GM18520 (cell line): Measurements from ENCODE around the gene CMSS1.

Source experiments
- ATAC-seq: cut with Tn5 transposase; IDR thresholded peaks from one replicate; pipeline ENCODE4 v1.9.1; 2021; ENCODE audit not compliant: unreplicated experiment

The CMSS1 gene

GRCh38 chr3:99928771-99929744 lies 111.4 kb downstream of the CMSS1 start:
- no peak for ATAC-seq

DNA sequence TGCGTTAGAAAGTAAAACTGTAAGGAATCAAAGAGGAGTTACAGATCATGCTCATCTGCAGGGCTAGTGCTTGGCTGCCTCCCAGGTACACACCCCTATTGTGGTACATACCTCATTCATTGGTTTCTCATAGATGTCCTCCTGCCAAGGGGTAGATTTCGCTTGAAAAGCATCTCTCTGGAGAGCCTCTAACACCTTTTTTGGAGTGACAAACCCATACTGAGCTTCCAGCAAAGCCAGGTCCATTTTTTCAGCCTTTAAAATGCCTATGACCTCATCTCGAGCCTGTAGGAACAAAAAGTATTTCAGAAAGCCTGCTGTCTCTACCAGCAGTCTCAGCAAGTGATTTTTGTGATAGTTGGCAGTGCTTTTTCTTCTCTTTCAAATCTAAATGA lies 112.1 kb downstream of the CMSS1 start:
- ATAC-seq, result no peak

DNA sequence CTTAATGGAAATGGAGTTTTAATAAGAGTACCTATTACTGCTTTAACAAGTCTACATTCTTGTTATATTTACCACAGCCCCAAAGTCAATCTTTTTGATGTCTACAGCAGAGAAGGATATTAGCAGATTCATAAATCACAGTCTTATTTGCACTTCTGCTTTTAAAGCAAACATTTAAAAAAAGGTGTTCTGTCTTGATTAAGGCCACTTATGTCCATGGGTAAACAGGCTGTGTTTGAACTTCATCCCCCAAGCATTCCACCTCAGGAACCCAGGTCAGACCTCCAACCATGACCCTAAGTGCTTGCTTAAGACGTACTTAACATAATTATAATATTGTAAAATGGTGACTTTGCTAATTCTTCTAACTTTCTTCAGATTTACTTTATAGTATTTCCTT lies 113.4 kb downstream of the CMSS1 start:
- ATAC-seq, result no peak

GRCh38 chr3:99933971-99934750 lies 116.5 kb downstream of the CMSS1 start:
- ATAC-seq, result no peak

DNA sequence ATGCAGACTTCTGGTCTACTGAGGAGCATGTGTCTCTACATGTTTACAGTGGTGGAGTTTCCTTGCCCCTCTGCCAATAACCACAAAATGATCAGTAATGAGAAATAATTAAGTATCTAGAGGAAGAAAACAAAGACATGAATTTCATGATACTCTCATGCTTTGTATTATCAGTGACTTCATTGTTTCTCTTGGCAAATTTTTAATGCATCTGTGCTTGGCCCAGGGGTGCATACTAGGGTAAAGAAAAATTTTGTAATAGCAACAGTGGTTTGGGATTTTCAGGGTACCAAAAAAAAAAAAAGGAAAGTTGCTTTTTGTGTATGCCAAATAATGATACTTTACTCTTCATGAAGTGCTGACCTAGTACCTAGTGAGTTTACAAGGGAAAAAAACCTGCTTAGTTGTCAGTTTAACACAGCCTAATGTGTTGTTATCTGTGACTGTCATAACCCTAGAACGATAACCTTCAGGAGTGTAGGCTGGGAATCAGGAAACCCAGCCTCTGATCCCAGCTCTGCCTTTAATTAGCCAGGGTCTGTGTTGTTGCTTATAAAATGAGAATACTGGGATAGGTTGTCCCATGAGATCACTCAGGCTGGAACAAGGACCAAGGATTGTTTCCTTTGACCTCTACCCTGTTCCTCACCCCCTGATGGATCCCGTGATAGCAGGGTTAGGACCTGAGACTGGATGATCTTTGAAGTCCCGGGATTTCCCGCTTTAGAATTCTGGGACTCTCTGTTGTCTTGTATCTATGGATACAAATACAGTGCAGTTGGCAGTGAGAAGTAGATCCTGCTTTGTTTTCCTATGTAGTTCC lies 117.5 kb downstream of the CMSS1 start:
- ATAC-seq, result no peak

DNA sequence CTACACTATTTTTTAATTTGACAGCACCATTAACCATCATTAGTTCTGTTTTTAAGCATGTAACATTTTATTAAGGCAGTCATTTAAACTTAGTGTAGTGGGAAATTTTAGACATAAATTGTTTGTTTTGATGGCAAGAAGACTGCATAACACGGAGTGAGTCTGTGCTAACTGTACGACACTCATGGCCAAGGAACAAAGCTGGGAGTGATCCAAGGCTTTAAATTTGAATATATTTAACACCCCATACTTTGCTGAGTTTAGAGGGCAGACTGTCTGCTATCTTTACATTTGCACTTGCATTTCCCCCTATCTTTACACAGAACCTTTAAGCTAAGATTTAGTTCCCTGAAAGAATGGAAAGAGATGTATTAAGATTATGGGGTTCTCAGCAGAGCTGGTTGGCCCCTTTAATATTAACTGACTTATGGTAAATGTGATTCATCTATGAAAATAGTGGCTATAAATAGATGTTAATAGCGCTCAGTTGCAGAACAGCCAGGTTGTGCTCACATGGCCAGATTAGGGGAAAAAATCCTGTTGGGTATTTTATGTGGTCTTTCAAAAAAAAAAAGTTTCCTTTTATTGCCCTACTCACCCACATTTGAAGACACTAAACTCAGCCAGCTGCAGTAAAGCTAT lies 120.7 kb downstream of the CMSS1 start:
- ATAC-seq, result no peak

- ATAC-seq, result no peak
Measured at GRCh38 chr3:99939876-99940275, 122.2 kb downstream of the CMSS1 start.

DNA sequence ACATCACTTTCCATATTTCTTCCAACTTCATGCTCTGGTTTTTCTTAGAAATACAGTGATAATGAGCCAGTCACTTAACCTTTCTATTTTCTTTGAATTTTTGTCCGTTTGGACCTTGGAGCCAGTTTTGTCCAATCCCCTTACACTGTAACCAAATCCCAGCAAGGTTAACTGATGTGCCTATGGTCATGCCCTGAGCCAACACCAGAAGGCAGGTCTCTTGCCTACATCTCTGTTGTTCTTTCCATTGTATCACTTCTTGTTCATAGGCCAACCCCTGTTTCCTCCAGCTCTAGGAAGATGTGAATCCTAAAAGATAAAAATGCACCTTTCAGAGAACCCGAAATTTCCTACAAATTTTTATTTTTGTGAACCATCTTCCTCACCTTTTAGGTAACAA lies 122.7 kb downstream of the CMSS1 start:
- no peak for ATAC-seq

DNA sequence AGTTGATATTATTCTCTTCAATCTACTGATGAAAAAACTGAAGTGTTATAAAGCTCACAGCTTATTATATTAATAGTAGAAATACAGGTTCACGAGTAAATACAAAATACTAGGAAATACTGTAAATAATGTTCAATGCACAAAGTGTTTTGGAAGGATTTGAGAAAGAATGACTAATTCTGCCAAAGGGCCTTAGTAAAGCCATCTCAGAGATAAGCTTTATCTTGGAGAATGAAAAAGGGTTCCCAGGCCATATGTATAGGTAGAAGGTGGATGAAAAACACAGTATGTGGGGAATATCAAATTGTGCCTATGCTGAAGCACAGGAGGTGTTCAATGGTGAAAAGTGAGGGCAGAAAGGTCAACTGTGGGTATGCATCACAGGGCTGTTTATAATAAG lies 123.5 kb downstream of the CMSS1 start:
- no peak for ATAC-seq

GRCh38 chr3:99943931-99944761 lies 126.5 kb downstream of the CMSS1 start:
- no peak for ATAC-seq

DNA sequence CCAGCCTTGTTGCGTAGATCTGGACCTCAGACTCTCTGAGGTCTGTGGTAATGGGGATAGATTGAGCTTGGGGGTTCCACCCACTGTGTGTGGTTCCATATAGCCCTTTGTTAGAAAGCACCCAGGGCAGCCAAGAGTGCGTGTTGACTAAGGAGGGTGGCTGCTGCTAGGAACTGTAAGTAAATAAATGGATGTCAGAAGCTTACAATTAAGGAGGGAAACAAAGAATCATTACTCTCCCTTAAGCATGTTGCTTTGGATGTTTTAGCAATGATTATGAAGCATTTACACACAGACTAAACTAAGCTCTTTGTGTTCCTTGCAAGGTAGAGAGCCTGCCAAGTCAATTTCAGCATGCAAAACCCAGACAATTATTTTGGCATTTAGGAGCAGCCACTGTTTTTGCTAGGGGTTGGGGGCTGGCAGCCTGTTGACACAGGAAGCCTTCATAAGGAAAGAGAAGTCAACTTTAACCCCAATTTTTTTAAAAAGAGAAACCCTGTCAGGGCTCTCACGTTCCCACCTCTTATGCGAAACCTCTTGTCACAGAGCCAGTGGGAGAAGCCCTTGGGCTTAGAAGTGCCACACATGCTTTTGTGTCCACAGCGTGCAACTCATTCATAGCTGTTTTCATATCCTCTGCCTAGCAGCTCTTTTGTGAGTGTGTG lies 127.8 kb downstream of the CMSS1 start:
- ATAC-seq, result no peak

DNA sequence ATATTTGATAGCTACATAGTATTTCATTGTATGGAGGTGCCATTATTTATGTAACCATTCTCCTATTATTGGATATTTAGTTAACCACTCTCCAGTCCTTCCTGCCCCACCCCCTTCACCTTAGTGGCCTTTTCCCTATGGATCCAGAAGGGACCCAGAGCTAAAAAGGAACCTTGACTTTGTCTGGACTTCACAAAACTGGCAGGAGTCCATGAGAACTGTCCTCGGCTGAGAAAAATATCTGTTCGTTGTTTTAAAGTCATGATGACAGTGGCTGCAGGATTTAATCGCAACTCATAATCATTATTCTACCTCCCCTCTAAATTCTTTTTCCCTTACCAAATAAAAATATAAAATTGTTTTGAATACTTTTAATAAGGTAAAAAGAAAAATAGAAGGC lies 129.7 kb downstream of the CMSS1 start:
- ATAC-seq, result no peak

DNA sequence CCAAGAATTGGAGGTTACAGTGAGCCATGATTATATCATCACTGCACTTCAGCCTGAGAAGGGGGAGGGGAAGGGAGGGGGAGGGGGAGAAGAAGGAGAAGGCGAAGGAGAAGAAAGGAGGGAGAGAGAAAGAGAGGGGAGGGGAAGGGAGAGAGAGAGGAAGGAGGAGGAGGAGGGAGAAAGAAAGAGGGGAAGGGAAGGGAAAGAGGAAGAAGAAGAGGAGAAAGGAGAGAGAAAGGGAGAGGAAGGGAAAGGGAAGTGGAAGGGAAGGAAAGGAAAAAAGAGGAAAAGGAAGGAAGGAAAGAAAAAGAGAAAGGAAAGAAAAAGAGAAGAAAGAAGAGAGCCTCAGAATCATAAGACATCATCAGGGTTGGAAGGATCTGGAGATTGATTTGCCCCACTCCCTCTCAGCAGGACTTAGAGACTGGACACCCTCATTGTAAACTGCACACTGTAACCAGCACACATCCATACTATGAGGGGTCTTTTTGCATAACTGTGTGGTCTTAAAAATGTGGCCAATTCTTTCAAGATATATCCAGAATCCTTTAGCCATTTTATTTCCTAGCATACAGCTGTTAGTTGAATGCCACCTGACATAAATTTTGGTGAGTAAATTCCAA lies 130.9 kb downstream of the CMSS1 start:
- ATAC-seq, result no peak

GRCh38 chr3:99949956-99950670 lies 132.5 kb downstream of the CMSS1 start:
- no peak for ATAC-seq

DNA sequence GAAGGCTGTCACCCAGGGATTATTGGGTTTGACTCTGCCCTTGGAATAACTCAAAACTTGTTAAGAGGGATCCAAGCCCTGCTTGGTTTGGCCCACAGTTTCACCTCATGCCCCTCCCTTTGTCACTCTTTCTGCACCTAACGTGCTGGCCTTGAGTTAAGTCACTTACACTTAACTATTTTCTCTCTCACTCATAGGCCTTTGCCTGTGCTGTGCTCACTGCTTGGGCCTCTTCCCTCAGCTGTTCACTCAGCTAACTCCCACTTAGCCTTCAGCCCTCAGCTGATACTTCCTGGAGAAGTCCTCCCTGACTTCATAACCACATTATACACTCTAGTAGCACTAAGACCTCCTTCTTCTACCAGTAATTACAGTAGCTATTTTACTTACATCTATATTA lies 133.3 kb downstream of the CMSS1 start:
- no peak for ATAC-seq

DNA sequence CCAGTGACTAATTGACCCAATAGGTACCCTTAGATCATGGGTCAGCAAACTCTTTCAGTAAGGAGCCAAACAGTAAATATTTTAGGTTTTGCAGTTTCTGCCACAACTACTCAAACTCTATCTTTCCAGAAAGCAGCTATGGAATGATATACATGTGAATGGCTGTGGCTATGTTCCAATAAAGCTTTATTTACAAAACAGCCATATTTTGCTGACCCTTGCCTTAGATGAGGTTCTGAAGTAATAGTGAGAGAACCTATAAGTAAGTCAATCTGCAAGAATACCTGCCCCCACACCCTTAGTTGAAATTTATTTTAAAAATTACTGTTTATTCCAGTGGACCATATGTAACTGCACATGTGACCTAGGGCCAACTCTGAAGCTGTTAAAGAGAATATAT lies 134.0 kb downstream of the CMSS1 start:
- no peak for ATAC-seq

GRCh38 chr3:99952306-99952705 lies 134.6 kb downstream of the CMSS1 start:
- ATAC-seq, result no peak

GRCh38 chr3:99953596-99953995 lies 135.9 kb downstream of the CMSS1 start:
- no peak for ATAC-seq
